K562 (cell line): Measurements from ENCODE around the gene MRM3.

Experiments
- CBX2 ChIP-seq: fragments of 200-600 bp; sonication (generic); IDR thresholded peaks from one replicate; pipeline ENCODE4 v1.6.1; 2012; ENCODE audit warnings: mild to moderate bottlenecking, low read length, inconsistent platforms; ENCODE audit not compliant: insufficient read depth, poor library complexity, severe bottlenecking
- CBX8 ChIP-seq: fragments of 200-600 bp; sonication (generic); IDR thresholded peaks from 2 replicates; pipeline ENCODE4 v1.6.1; 2012; ENCODE audit warnings: borderline replicate concordance, mixed run types, low read depth, mild to moderate bottlenecking, moderate library complexity, mixed read lengths, low read length, control low read depth, inconsistent platforms; ENCODE audit not compliant: poor library complexity, severe bottlenecking; ENCODE audit errors: extremely low read depth
- ESRRA ChIP-seq: fragments of 450-650 bp; IDR thresholded peaks from 2 replicates; pipeline ENCODE4 v1.6.1; 2014; ENCODE audit warnings: low read depth, mild to moderate bottlenecking, moderate library complexity, borderline replicate concordance
- EZH2 ChIP-seq: IDR thresholded peaks from 2 replicates; pipeline ENCODE4 v1.6.1; 2012; ENCODE audit warnings: low read depth, mild to moderate bottlenecking, inconsistent platforms, low read length, borderline replicate concordance
- KAT2B ChIP-seq: IDR thresholded peaks from one replicate; pipeline ENCODE4 v1.6.1; 2012; ENCODE audit warnings: low read depth, mild to moderate bottlenecking, control low read depth, inconsistent platforms, low read length, moderate library complexity
- USF2 ChIP-seq: sonication (generic); formaldehyde crosslinking; IDR thresholded peaks from 2 replicates; pipeline ENCODE4 v1.5.0; 2020; ENCODE audit warnings: missing genetic modification reagents

DNA sequence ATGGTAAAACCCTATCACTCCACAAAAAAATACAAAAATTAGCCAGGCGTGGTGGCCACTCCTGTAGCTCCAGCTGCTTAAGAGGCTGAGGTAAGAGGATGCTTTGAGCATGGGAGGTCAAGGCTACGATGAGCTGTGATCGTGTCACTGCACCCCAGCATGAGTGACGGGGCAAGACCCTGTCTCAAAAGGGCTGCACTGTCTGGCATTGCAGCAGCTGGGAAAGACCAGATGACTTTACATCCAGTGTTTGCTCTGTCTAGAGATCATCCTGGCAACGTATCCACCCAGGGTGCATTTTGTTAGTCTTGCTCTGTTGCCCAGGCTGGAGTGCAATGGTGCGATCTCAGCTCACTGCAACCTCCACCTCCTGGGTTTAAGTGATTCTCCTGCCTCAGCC lies 52.0 kb downstream of the MRM3 start:
- no peak for TF ChIP-seq CBX8
- TF ChIP-seq KAT2B, result no peak
- TF ChIP-seq CBX2, result no peak
- no peak for TF ChIP-seq EZH2
- TF ChIP-seq ESRRA, result no peak
- TF ChIP-seq USF2 (CRISPR knock-in tag), result no peak
